Right lung (tissue), 5 donors: ENCODE results near the gene ZSWIM1. TPM values are rescaled to one million over a fixed set of nuclear protein-coding genes. Genes with fewer than 3 reads are reported as not detected.
"Not testable (repeated sequence)": the region's sequence is repeated elsewhere in the genome, so short reads cannot be mapped to it uniquely, and the experiment has no call there.

Experiments
- DNase-seq, 2 donors: peaks; one replicate each; pipeline ENCODE4 v3.0.0-alpha.2; 2013
- polyA plus RNA-seq, 5 donors: library from polyadenylated mRNA; unstranded; fragments of 120-200 nt; gene quantifications; one replicate each; pipeline versions ENCODE4 v1.2.1 to v1.2.3, GENCODE V29; 2013; ENCODE audit warnings: inconsistent platforms in 1 of 5, low replicate concordance in 1 of 5; ENCODE audit not compliant: insufficient read length in 5 of 5, insufficient read depth in 1 of 5

The ZSWIM1 gene
- polyA plus RNA-seq, 5 donors: 12.0 to 15.5 (median 14.3) TPM

GRCh38 chr20:45886590-45887345 is 5.7 kb downstream of the ZSWIM1 start:
- no peak for DNase-seq

- DNase-seq: no peak
Measured at GRCh38 chr20:45887346-45887715, 6.3 kb downstream of the ZSWIM1 start, which contains the start of gene SPATA25. Gene SPATA25, minus strand, starts transcription at chr20:45887622. Its CDS starts 32 bp downstream, at chr20:45887590.

GRCh38 chr20:45888681-45889080 is 7.7 kb downstream of the ZSWIM1 start:
- DNase-seq: no peak

GRCh38 chr20:45890077-45890984 is 9.3 kb downstream of the ZSWIM1 start:
- DNase-seq: peak; percentile 70 to 76

GRCh38 chr20:45890985-45891983 is 10.3 kb downstream of the ZSWIM1 start, which contains the start of the genes CTSA and NEURL2:
Gene CTSA, plus strand, starts transcription at chr20:45891335. Its CDS starts 234 bp downstream, at chr20:45891569.
Gene NEURL2, minus strand, starts transcription at chr20:45891208. Its CDS starts 217 bp downstream, at chr20:45890991.
- DNase-seq: peak; percentile 88 to 91

GRCh38 chr20:45892049-45892825 is 11.2 kb downstream of the ZSWIM1 start:
- peak in 1 of 2 donors; percentile 2 for DNase-seq

GRCh38 chr20:45892828-45893500 is 11.9 kb downstream of the ZSWIM1 start:
- DNase-seq: no peak

GRCh38 chr20:45893831-45894230 is 12.8 kb downstream of the ZSWIM1 start:
- DNase-seq: no peak

- DNase-seq: no peak
Measured at GRCh38 chr20:45894797-45895196, 13.8 kb downstream of the ZSWIM1 start.

- DNase-seq: no peak
Measured at GRCh38 chr20:45896641-45897161, 15.7 kb downstream of the ZSWIM1 start.

- no peak for DNase-seq
Measured at GRCh38 chr20:45897289-45897688, 16.3 kb downstream of the ZSWIM1 start.

GRCh38 chr20:45897692-45898091 is 16.7 kb downstream of the ZSWIM1 start:
- no peak for DNase-seq

- no peak for DNase-seq
Measured at GRCh38 chr20:45898285-45898684, 17.3 kb downstream of the ZSWIM1 start.

- no peak for DNase-seq
Measured at GRCh38 chr20:45899046-45899835, 18.2 kb downstream of the ZSWIM1 start.

- not testable (repeated sequence) for DNase-seq
Measured at GRCh38 chr20:45901332-45901731, 20.3 kb downstream of the ZSWIM1 start.

- DNase-seq: no peak
Measured at GRCh38 chr20:45902199-45902701, 21.2 kb downstream of the ZSWIM1 start.

GRCh38 chr20:45904583-45905504 is 23.8 kb downstream of the ZSWIM1 start:
- DNase-seq: no peak
